ENCODE data around the gene ILF3. TPM values are rescaled to one million over a fixed set of nuclear protein-coding genes. Genes with fewer than 3 reads are reported as not detected.

Gene ILF3
- total and polyA plus RNA-seq, 10 of the 15 experiments (the other 5 are each of a cell fraction or from before 2014, with no cell fraction given): 28.1 to 383 (median 176) TPM

DNA sequence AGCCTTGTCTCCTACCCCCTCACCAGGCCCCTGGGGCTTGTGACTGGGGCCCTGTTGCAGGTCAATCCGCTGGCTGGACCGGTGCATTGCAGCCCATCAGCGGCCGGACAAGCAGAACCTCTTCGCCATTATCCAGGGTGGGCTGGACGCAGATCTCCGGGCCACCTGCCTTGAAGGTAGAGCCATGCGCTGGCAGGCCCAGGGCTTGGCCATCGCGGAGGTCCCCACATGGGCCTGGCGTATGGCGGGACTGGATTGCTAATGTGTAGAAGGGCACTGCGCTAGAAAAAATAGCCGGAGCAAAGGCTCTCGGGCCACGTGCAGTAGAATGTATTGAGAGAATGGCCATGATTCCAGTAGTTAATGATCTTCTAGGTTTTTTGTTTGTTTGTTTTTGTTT is 53.3 kb downstream of the ILF3 start:
- in situ Hi-C loops (cut with MboI): no loop called here
- CTCF ChIA-PET: interaction anchor here (1.5 kb wide), 1 partner anchor 10 kb away, joined by 3 read pairs; the partner anchor contains the start of gene DNM2
- Histone ChIP-seq H4K20me1 (ENCODE audit: control insufficient read depth, insufficient read depth) (no peaks in the 10 kb centered on the region), H3K9me3 (replicated peaks; ENCODE audit: control insufficient read depth, insufficient read depth, low read length) (no peaks in the 10 kb centered on the region), H3K27me3 (replicated peaks in 1 of 2; ENCODE audit: control insufficient read depth in 2 of 2, insufficient read depth in 2 of 2, low read length in 1 of 2) (no peaks in the 10 kb centered on the region), H3K9ac (ENCODE audit: control insufficient read depth, insufficient read depth, low read length) (no peak overlapping the region), H3K79me2 (ENCODE audit: control insufficient read depth, insufficient read depth, low read length) (no peaks in the 10 kb centered on the region), H3K4me1 (ENCODE audit: control insufficient read depth, insufficient read depth, low read length) (no peaks in the 10 kb centered on the region), H3K4me3 (no peak overlapping the region), H3K36me3 (ENCODE audit: control insufficient read depth in 2 of 2, insufficient read depth in 2 of 2, low read length in 1 of 2) (peaks cover 0 to 2% of the 10 kb centered on the region in 2 experiments; a peak in 1 of 4 replicates), H2AFZ (ENCODE audit: control insufficient read depth, low read depth, low read length) (no peak overlapping the region), H3K27ac (ENCODE audit: control insufficient read depth, insufficient read depth) (no peak overlapping the region), H3K4me2 (ENCODE audit: control insufficient read depth, insufficient read depth) (no peak overlapping the region)
- POLR2A ChIA-PET: no interaction called here
- no peak for TF ChIP-seq RELB (IDR thresholded peaks at IDR 0.05; ENCODE audit: low read depth)
- SMC1A ChIA-PET (ENCODE audit: uncharacterized antibody, unreplicated experiment): interaction anchor here (1.0 kb wide), 1 partner anchor 157 kb away, joined by 3 read pairs; no protein-coding TSS in a partner anchor
- RAD21 ChIA-PET (ENCODE audit: unreplicated experiment): no interaction called here
- intact Hi-C loops (cut with micrococcal nuclease; ENCODE audit: unreplicated experiment): no loop called here
- FAIRE-seq (no peak), ATAC-seq (no peak), DNase-seq (ENCODE audit: low read depth, low spot score) (no peak)
- BruUV-seq (replicated peaks): no TSS peak
- 98% methylated on average over 16 of the region's 16 CpGs for WGBS (ENCODE audit: insufficient coverage, insufficient replicate concordance, low lambda C conversion rate, missing lambda C conversion rate)

- RAD21 ChIA-PET (ENCODE audit: unreplicated experiment): interaction anchor here (0.5 kb wide), 1 partner anchor 68 kb away, joined by 4 read pairs; no protein-coding TSS in a partner anchor
- FAIRE-seq: no peak
- TF ChIP-seq, protein P1, sequence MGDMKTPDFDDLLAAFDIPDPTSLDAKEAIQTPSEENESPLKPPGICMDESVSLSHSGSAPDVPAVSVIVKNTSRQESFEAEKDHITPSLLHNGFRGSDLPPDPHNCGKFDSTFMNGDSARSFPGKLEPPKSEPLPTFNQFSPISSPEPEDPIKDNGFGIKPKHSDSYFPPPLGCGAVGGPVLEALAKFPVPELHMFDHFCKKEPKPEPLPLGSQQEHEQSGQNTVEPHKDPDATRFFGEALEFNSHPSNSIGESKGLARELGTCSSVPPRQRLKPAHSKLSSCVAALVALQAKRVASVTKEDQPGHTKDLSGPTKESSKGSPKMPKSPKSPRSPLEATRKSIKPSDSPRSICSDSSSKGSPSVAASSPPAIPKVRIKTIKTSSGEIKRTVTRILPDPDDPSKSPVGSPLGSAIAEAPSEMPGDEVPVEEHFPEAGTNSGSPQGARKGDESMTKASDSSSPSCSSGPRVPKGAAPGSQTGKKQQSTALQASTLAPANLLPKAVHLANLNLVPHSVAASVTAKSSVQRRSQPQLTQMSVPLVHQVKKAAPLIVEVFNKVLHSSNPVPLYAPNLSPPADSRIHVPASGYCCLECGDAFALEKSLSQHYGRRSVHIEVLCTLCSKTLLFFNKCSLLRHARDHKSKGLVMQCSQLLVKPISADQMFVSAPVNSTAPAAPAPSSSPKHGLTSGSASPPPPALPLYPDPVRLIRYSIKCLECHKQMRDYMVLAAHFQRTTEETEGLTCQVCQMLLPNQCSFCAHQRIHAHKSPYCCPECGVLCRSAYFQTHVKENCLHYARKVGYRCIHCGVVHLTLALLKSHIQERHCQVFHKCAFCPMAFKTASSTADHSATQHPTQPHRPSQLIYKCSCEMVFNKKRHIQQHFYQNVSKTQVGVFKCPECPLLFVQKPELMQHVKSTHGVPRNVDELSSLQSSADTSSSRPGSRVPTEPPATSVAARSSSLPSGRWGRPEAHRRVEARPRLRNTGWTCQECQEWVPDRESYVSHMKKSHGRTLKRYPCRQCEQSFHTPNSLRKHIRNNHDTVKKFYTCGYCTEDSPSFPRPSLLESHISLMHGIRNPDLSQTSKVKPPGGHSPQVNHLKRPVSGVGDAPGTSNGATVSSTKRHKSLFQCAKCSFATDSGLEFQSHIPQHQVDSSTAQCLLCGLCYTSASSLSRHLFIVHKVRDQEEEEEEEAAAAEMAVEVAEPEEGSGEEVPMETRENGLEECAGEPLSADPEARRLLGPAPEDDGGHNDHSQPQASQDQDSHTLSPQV (IDR thresholded peaks at IDR 0.05): no peak
- TF ChIP-seq RFX5 (IDR thresholded peaks at IDR 0.05; ENCODE audit: low read depth, low read length): no peak
- no peak for TF ChIP-seq MTA3 (IDR thresholded peaks at IDR 0.05; ENCODE audit: borderline replicate concordance, low read length)
- TF ChIP-seq, protein P2, sequence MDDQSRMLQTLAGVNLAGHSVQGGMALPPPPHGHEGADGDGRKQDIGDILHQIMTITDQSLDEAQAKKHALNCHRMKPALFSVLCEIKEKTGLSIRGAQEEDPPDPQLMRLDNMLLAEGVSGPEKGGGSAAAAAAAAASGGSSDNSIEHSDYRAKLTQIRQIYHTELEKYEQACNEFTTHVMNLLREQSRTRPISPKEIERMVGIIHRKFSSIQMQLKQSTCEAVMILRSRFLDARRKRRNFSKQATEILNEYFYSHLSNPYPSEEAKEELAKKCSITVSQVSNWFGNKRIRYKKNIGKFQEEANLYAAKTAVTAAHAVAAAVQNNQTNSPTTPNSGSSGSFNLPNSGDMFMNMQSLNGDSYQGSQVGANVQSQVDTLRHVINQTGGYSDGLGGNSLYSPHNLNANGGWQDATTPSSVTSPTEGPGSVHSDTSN (IDR thresholded peaks at IDR 0.05; ENCODE audit: insufficient replicate concordance, low read depth, low read length): no peak
- no peak for TF ChIP-seq IKZF2 (IDR thresholded peaks at IDR 0.05)
- TF ChIP-seq NFYB (IDR thresholded peaks at IDR 0.05; ENCODE audit: insufficient read depth, low read depth, low read length): no peak
- TF ChIP-seq BRCA1 (IDR thresholded peaks at IDR 0.05; ENCODE audit: low read depth, low read length): no peak
- no peak for TF ChIP-seq ASH2L (IDR thresholded peaks at IDR 0.05; ENCODE audit: borderline replicate concordance, low read depth)
Observed at GRCh38 chr19:10708291-10708690, 54.1 kb downstream of the ILF3 start.

More at GRCh38 chr19:10708291-10708690, 54.1 kb downstream of the ILF3 start:
- H4K20me1 ChIP-seq (ENCODE audit: control insufficient read depth, insufficient read depth): no peaks in the 10 kb centered on the region
- no peak overlapping the region for H3K4me2 ChIP-seq (ENCODE audit: control insufficient read depth, insufficient read depth)
- in situ Hi-C loops (cut with MboI) (no loop called here), intact Hi-C loops (cut with micrococcal nuclease; ENCODE audit: unreplicated experiment) (no loop called here)
- no peak overlapping the region for H3K27ac ChIP-seq (ENCODE audit: control insufficient read depth, insufficient read depth)
- no peak for ATAC-seq
- H3K36me3 ChIP-seq (ENCODE audit: control insufficient read depth in 2 of 2, insufficient read depth in 2 of 2, low read length in 1 of 2): peaks cover 0 to 2% of the 10 kb centered on the region in 2 experiments; a peak in 1 of 4 replicates
- 95% methylated on average over 7 of the region's 7 CpGs for WGBS (ENCODE audit: insufficient coverage, insufficient replicate concordance, low lambda C conversion rate, missing lambda C conversion rate)
- H3K79me2 ChIP-seq (ENCODE audit: control insufficient read depth, insufficient read depth, low read length): no peaks in the 10 kb centered on the region
- H3K9ac ChIP-seq (ENCODE audit: control insufficient read depth, insufficient read depth, low read length): no peak overlapping the region
- ChIA-PET CTCF (interaction anchor here (2.7 kb wide), 1 partner anchor 8 kb away, joined by 13 read pairs; no protein-coding TSS in a partner anchor), POLR2A (interaction anchor here (1.5 kb wide), 1 partner anchor 10 kb away, joined by 5 read pairs; the partner anchor contains the start of gene DNM2), SMC1A (ENCODE audit: uncharacterized antibody, unreplicated experiment) (no interaction called here)
- no peaks in the 10 kb centered on the region for H3K27me3 ChIP-seq (replicated peaks in 1 of 2; ENCODE audit: control insufficient read depth in 2 of 2, insufficient read depth in 2 of 2, low read length in 1 of 2)
- no peak overlapping the region for H2AFZ ChIP-seq (ENCODE audit: control insufficient read depth, low read depth, low read length)
- no peaks in the 10 kb centered on the region for H3K4me1 ChIP-seq (ENCODE audit: control insufficient read depth, insufficient read depth, low read length)
- BruUV-seq (replicated peaks): no TSS peak
- DNase-seq (ENCODE audit: low read depth, low spot score): no peak
- no peaks in the 10 kb centered on the region for H3K9me3 ChIP-seq (replicated peaks; ENCODE audit: control insufficient read depth, insufficient read depth, low read length)
- no peak overlapping the region for H3K4me3 ChIP-seq
